PC-9 (cell line): ENCODE measurements around the gene CHD1.

Experiments used
- CTCF ChIP-seq: fragments of 200-600 bp; sonication (generic); conservative IDR thresholded peaks from 2 replicates; pipeline ENCODE4 v1.6.1; 2017; ENCODE audit warnings: mixed run types, antibody characterized with exemption, mild to moderate bottlenecking, moderate library complexity
- EZH2 ChIP-seq: fragments of 200-600 bp; sonication (generic); IDR thresholded peaks from 2 replicates; pipeline ENCODE4 v1.8.0; 2017; ENCODE audit warnings: antibody characterized with exemption, low read depth

- TF ChIP-seq CTCF (no peak), EZH2 (no peak)
These were observed 101.1 kb downstream of the CHD1 start for GRCh38 chr5:98827588-98828284.
